Ishikawa (cell line): ENCODE measurements around the gene BMP6.

Source experiments
- CEBPB ChIP-seq: IDR thresholded peaks from 2 replicates; pipeline ENCODE4 v1.6.1; 2012
- CREB1 ChIP-seq: IDR thresholded peaks from 2 replicates; pipeline ENCODE4 v1.6.1; 2012; ENCODE audit warnings: low read depth
- EGR1 ChIP-seq: IDR thresholded peaks from 2 replicates; pipeline ENCODE4 v1.6.1; 2012
- EP300 ChIP-seq: IDR thresholded peaks from 2 replicates; pipeline ENCODE4 v1.6.1; 2012; ENCODE audit warnings: borderline replicate concordance
- FOXM1 ChIP-seq: IDR thresholded peaks from 2 replicates; pipeline ENCODE4 v1.6.1; 2012; ENCODE audit warnings: low read depth, borderline replicate concordance
- NFIC ChIP-seq: IDR thresholded peaks from 2 replicates; pipeline ENCODE4 v1.6.1; 2012
- RAD21 ChIP-seq: IDR thresholded peaks from 2 replicates; pipeline ENCODE4 v1.6.1; 2012; ENCODE audit warnings: low read depth
- TAF1 ChIP-seq: IDR thresholded peaks from 2 replicates; pipeline ENCODE4 v1.6.1; 2012; ENCODE audit warnings: low read depth, mild to moderate bottlenecking
- TCF12 ChIP-seq: IDR thresholded peaks from 2 replicates; pipeline ENCODE4 v1.6.1; 2012; ENCODE audit warnings: low read depth
- TEAD4 ChIP-seq: IDR thresholded peaks from 2 replicates; pipeline ENCODE4 v1.6.1; 2012
- YY1 ChIP-seq: IDR thresholded peaks from 2 replicates; pipeline ENCODE4 v1.6.1; 2012; ENCODE audit warnings: low read depth
- ZBTB7A ChIP-seq: IDR thresholded peaks from 2 replicates; pipeline ENCODE4 v1.6.1; 2012; ENCODE audit warnings: low read depth
- TF ChIP-seq, protein P1 (sequence below): IDR thresholded peaks from 2 replicates; pipeline ENCODE4 v1.6.1; 2012
- TF ChIP-seq, protein P2 (sequence below): IDR thresholded peaks from 2 replicates; pipeline ENCODE4 v1.6.1; 2012; ENCODE audit warnings: low read depth, mild to moderate bottlenecking
- TF ChIP-seq, protein P3 (sequence below): IDR thresholded peaks from 2 replicates; pipeline ENCODE4 v1.6.1; 2012

Gene BMP6

DNA sequence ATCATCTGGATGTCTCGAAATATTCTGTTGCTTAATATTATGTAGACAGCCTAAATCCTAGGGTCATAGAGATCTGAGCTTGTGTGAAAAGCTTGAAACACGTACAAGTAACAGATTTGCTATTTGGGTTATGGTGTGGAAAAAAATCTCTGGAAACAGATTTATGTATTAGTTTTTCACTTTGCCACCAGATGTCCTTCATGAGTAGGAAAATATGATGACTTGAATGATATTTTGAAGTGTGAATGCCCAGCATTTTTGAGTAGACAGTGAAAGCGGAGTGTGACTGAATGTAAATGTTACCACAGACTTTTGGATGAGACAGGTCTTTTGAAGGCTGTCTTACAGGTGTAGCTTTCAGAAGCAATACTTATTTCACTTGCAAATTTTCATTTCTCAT lies 4.2 kb upstream of the BMP6 start:
- TF ChIP-seq RAD21 = peak; percentile 49
- no peak for TF ChIP-seq TCF12
- no peak for TF ChIP-seq TAF1
- TF ChIP-seq TEAD4 = no peak
- TF ChIP-seq EP300 = no peak
- TF ChIP-seq, protein P1, sequence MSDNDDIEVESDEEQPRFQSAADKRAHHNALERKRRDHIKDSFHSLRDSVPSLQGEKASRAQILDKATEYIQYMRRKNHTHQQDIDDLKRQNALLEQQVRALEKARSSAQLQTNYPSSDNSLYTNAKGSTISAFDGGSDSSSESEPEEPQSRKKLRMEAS = no peak
- TF ChIP-seq FOXM1 = no peak
- TF ChIP-seq YY1 = no peak

DNA sequence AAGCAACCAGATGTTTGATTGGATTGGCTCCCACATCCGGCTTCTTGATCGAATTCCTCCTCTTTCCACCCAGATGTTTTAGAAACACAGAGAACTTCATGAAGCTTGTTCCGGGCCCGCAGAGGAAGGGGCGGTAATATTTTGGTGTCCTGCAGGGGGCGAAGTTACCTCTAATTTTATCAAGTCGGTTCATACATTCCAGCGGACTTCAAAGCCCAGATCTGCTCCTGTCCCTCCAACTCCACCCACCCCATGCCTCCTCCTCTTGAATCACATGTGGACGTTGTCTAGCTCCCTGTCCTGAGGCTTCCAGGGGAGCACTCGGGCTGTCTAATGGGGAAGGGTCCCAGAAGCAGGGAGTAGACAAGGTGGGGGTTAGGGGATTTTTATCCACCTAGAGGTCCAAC lies 2.9 kb upstream of the BMP6 start:
- TF ChIP-seq RAD21 = peak; percentile 65
- TF ChIP-seq TCF12 = no peak
- no peak for TF ChIP-seq FOXM1
- peak; percentile 39; the same call in 1 of the 2 replicates for TF ChIP-seq TEAD4

DNA sequence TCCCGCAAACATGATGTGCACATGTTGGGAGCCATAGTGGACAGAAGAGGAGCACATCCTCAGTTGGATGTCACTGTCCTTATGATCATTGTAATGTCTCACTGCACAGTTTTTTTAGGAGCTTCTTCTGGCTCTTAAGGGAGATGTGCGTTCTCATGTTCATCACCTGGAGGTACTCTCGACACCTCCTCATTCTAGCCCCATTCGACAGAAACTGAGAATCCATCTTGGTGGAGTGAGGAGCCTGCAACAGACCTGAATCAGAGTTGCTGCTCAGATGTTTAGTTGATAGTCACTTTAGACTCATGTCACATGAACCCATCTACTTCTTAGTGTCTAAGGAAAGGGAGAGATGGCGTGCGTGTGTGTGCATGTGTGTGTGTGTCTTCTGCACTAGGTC lies 2.3 kb upstream of the BMP6 start:
- TF ChIP-seq FOXM1 = no peak

DNA sequence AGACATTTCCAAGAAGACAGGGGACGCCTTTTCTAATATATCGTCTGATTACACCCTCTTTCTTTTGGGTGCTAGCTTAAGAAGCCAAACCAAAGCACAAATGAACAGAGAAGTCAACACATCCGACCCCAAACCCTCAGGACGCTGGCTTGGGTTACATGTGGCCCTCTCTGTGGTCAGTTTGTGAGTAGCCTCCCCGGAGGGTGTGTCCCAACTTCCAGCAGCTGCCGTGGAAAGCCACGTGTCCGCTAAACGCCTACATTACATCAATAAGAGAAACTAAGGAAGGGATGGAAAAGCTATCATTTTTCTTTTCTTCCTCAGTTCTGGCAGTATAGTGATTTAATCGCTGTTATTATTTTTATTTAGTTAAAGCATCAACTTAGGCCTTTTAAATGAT lies 487 bp upstream of the BMP6 start:
- TF ChIP-seq, protein P2, sequence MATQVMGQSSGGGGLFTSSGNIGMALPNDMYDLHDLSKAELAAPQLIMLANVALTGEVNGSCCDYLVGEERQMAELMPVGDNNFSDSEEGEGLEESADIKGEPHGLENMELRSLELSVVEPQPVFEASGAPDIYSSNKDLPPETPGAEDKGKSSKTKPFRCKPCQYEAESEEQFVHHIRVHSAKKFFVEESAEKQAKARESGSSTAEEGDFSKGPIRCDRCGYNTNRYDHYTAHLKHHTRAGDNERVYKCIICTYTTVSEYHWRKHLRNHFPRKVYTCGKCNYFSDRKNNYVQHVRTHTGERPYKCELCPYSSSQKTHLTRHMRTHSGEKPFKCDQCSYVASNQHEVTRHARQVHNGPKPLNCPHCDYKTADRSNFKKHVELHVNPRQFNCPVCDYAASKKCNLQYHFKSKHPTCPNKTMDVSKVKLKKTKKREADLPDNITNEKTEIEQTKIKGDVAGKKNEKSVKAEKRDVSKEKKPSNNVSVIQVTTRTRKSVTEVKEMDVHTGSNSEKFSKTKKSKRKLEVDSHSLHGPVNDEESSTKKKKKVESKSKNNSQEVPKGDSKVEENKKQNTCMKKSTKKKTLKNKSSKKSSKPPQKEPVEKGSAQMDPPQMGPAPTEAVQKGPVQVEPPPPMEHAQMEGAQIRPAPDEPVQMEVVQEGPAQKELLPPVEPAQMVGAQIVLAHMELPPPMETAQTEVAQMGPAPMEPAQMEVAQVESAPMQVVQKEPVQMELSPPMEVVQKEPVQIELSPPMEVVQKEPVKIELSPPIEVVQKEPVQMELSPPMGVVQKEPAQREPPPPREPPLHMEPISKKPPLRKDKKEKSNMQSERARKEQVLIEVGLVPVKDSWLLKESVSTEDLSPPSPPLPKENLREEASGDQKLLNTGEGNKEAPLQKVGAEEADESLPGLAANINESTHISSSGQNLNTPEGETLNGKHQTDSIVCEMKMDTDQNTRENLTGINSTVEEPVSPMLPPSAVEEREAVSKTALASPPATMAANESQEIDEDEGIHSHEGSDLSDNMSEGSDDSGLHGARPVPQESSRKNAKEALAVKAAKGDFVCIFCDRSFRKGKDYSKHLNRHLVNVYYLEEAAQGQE = no peak

DNA sequence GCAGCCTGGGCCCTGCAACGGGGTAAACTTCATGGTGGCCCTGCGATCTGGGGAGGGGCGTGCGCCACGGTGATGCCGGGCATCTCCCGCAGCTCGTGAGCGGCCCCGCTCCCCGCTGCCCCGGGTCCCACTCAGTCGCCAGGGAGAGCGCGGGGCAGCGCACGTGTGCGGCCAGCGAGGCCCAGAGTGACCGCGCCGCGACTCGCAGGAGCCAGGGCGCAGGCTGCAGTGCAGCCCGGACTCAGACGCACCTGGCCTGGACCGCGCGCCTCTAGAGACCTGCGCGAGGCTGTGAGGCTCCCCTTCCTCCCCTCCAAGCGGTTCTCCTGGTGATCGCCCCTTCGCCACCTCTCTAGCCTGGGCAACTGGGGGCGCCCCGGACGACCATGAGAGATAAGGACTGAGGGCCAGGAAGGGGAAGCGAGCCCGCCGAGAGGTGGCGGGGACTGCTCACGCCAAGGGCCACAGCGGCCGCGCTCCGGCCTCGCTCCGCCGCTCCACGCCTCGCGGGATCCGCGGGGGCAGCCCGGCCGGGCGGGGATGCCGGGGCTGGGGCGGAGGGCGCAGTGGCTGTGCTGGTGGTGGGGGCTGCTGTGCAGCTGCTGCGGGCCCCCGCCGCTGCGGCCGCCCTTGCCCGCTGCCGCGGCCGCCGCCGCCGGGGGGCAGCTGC lies 652 bp downstream of the BMP6 start:
- TF ChIP-seq, protein P1 = peak; percentile 20; the same call in 1 of the 2 replicates
- TF ChIP-seq NFIC = no peak

DNA sequence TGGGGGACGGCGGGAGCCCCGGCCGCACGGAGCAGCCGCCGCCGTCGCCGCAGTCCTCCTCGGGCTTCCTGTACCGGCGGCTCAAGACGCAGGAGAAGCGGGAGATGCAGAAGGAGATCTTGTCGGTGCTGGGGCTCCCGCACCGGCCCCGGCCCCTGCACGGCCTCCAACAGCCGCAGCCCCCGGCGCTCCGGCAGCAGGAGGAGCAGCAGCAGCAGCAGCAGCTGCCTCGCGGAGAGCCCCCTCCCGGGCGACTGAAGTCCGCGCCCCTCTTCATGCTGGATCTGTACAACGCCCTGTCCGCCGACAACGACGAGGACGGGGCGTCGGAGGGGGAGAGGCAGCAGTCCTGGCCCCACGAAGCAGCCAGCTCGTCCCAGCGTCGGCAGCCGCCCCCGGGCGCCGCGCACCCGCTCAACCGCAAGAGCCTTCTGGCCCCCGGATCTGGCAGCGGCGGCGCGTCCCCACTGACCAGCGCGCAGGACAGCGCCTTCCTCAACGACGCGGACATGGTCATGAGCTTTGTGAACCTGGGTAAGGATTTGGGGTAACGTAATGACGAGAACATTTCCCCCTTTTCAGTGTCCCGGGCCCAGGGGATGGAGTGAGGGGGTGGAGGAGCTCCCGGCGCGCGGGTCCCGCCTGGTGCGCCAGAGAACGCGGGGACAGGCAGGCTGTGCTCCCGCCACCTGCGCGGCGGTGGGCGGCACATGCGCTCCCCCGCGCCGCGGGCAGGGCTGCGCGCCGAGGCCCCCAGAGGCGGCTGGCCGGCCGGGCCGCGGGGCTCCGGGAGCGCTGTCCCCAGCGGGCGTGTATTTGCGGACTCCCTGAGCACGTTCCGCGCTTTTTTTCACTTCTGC lies 1.4 kb downstream of the BMP6 start:
- TF ChIP-seq CREB1 (no peak), CEBPB (no peak), TEAD4 (no peak), RAD21 (no peak), EP300 (no peak), YY1 (no peak), NFIC (no peak), ZBTB7A (no peak), TCF12 (no peak), FOXM1 (no peak), EGR1 (no peak), TAF1 (no peak)
- TF ChIP-seq, protein P1 = no peak
- TF ChIP-seq, protein P2 = no peak
- TF ChIP-seq, protein P3, sequence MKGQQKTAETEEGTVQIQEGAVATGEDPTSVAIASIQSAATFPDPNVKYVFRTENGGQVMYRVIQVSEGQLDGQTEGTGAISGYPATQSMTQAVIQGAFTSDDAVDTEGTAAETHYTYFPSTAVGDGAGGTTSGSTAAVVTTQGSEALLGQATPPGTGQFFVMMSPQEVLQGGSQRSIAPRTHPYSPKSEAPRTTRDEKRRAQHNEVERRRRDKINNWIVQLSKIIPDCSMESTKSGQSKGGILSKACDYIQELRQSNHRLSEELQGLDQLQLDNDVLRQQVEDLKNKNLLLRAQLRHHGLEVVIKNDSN = no peak
